CD4-positive, CD25-positive, alpha-beta regulatory T cell (primary cell): Measurements from ENCODE around the gene DPEP3. TPM values are rescaled to one million over a fixed set of nuclear protein-coding genes. Genes with fewer than 3 reads are reported as not detected.

ENCODE experiments used
- ATAC-seq, 2 donors: fragments of 150-1000 bp; cut with Tn5 transposase; one replicate each; pipeline ENCODE4 v1.10.0; 2021; ENCODE audit warnings: low read depth in 2 of 2, moderate number of reproducible peaks in 2 of 2, moderate library complexity in 1 of 2
- DNase-seq, 3 donors: peaks; one replicate each; pipeline versions ENCODE4 v3.0.0 to v3.0.0-alpha.2; 2012 to 2022; ENCODE audit warnings: mixed read lengths in 1 of 3
- H3K27ac ChIP-seq: one replicate; pipeline ENCODE4 v1.7.0; 2013; ENCODE audit warnings: mild to moderate bottlenecking, low read length; ENCODE audit not compliant: insufficient read depth, poor library complexity, severe bottlenecking
- H3K27me3 ChIP-seq: one replicate; pipeline ENCODE4 v1.7.0; 2013; ENCODE audit warnings: low read length; ENCODE audit not compliant: control insufficient read depth, insufficient read depth
- H3K36me3 ChIP-seq: one replicate; pipeline ENCODE4 v1.7.0; 2013; ENCODE audit warnings: mild to moderate bottlenecking, low read length, moderate library complexity; ENCODE audit not compliant: control insufficient read depth, insufficient read depth
- H3K4me1 ChIP-seq: 2 replicates; pipeline ENCODE4 v1.7.0; 2013; ENCODE audit warnings: mild to moderate bottlenecking, low read length; ENCODE audit not compliant: insufficient read depth, control insufficient read depth, poor library complexity, severe bottlenecking
- H3K4me3 ChIP-seq: one replicate; pipeline ENCODE4 v1.7.0; 2013; ENCODE audit warnings: low read depth, mild to moderate bottlenecking, low read length, moderate library complexity
- H3K9me3 ChIP-seq, 2 experiments: 1 replicate in 1 of 2; 2 replicates in 1 of 2; pipeline ENCODE4 v1.7.0; 2013; ENCODE audit warnings: low read length in 2 of 2, mild to moderate bottlenecking in 1 of 2, moderate library complexity in 1 of 2; ENCODE audit not compliant: control insufficient read depth in 2 of 2
- H3K27ac Mint-ChIP-seq, 3 donors: one replicate each; pipeline ENCODE4 v1.8.0; 2020 to 2022; ENCODE audit warnings: mild to moderate bottlenecking in 3 of 3, mixed read lengths in 3 of 3, moderate library complexity in 2 of 3
- H3K27me3 Mint-ChIP-seq: one replicate; pipeline ENCODE4 v1.8.0; 2022; ENCODE audit warnings: mild to moderate bottlenecking, mixed read lengths
- H3K36me3 Mint-ChIP-seq: one replicate; pipeline ENCODE4 v1.8.0; 2020; ENCODE audit warnings: mixed read lengths
- H3K4me1 Mint-ChIP-seq, 4 donors: one replicate each; pipeline ENCODE4 v1.8.0; 2020 to 2022; ENCODE audit warnings: mixed read lengths in 4 of 4, mild to moderate bottlenecking in 1 of 4
- H3K4me3 Mint-ChIP-seq, 4 donors: one replicate each; pipeline ENCODE4 v1.8.0; 2020 to 2022; ENCODE audit warnings: mild to moderate bottlenecking in 4 of 4, mixed read lengths in 4 of 4, moderate library complexity in 3 of 4
- H3K9me3 Mint-ChIP-seq, 7 donors: one replicate each; pipeline ENCODE4 v1.8.0; 2020 to 2022; ENCODE audit warnings: mixed read lengths in 7 of 7, mild to moderate bottlenecking in 3 of 7, moderate library complexity in 2 of 7
- polyA plus RNA-seq, 4 donors: library from polyadenylated mRNA; unstranded; fragments of 300-500 nt; fragmentation: Illumina TruSeq; gene quantifications; one replicate each; pipeline ENCODE4 v1.2.3, GENCODE V29; 2021
- total RNA-seq: library from RNA; stranded (reverse); gene quantifications from one replicate; pipeline ENCODE4 v1.2.3, GENCODE V29; 2022

The DPEP3 gene
- total and polyA plus RNA-seq, 5 donors from 2014 or later, result 0.19 to 0.44 TPM; not detected in 3

DNA sequence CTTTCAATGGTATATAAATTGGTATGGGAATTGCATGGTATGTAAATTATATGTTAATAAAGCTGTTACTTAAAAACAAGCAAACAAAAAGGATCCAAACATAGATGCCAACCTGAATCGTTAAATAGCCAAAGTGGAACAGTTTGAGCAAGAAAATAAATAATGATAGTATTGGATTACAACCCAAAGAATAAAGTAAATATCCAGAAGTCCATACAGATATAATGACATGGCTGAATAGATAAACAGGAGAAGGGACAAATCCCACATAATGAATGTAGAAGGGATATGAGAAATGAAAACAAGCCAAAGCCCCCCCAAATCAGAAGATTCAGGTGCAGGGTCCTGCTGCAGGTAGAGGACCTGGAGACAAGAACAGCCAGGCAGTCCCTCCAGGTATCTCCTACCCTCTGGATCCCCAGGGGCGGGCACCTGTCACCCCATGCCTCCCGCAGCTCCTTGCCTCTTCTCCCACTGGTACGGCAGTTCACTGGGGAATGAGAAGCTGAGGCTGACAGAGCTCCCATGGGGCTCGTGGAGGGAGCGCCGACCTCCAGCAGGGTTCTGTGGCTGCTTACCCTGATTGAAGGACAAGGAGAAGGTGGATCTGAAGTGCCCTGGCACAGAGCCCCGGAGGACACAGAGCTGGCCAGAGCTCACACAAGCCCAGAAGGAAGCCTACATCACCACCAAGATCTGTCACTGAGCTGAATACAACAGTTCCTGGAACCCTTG, 26.5 kb downstream of the DPEP3 start:
- DNase-seq (no peak), ATAC-seq (no peak)
- no peak overlapping the region for H3K4me3 Mint-ChIP-seq
- H3K27ac Mint-ChIP-seq, result peak overlapping the region in 1 of 3 donors; percentile 49
- H3K4me1 ChIP-seq, result no peaks in the 10 kb centered on the region
- no peaks in the 10 kb centered on the region for H3K9me3 ChIP-seq
- H3K27ac ChIP-seq, result no peak overlapping the region
- peaks cover 16% of the 10 kb centered on the region for H3K36me3 Mint-ChIP-seq
- H3K9me3 Mint-ChIP-seq, result no peaks in the 10 kb centered on the region
- H3K27me3 Mint-ChIP-seq, result no peaks in the 10 kb centered on the region
- H3K27me3 ChIP-seq, result no peaks in the 10 kb centered on the region
- H3K4me1 Mint-ChIP-seq, result peaks cover 0 to 3% (median 0%) of the 10 kb centered on the region in 4 donors
- peaks cover 8% of the 10 kb centered on the region for H3K36me3 ChIP-seq
- H3K4me3 ChIP-seq, result no peak overlapping the region

DNA sequence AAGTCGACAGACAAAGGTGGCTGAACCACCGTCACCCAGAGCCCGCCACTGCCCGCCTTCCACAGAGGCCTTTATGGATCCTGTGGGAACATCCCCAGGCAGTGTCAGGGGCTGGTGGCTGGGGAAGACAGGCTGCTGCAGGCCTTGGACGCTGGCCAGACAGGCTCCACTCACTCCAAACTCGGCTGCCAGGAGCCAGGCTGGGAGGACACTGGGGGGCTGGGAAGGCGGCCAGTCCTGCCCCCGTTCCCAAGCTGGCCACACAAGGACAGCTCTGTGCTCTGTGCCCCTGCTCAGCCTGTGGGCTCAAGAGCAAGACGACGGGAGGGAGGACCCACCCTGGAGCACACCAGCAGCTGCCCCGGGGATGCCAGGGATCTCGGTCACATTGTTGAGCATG, 28.8 kb downstream of the DPEP3 start:
- DNase-seq (no peak), ATAC-seq (no peak)
- Mint-ChIP-seq H3K4me3 (no peak overlapping the region), H3K27me3 (no peaks in the 10 kb centered on the region), H3K27ac (peak overlapping the region in 1 of 3 donors; percentile 84), H3K36me3 (peaks cover 9% of the 10 kb centered on the region), H3K4me1 (no peaks in the 10 kb centered on the region), H3K9me3 (no peaks in the 10 kb centered on the region)
- H3K27me3 ChIP-seq, result no peaks in the 10 kb centered on the region
- no peaks in the 10 kb centered on the region for H3K9me3 ChIP-seq
- H3K36me3 ChIP-seq, result peaks cover 8% of the 10 kb centered on the region
- no peaks in the 10 kb centered on the region for H3K4me1 ChIP-seq
- H3K4me3 ChIP-seq, result no peak overlapping the region
- no peak overlapping the region for H3K27ac ChIP-seq

DNA sequence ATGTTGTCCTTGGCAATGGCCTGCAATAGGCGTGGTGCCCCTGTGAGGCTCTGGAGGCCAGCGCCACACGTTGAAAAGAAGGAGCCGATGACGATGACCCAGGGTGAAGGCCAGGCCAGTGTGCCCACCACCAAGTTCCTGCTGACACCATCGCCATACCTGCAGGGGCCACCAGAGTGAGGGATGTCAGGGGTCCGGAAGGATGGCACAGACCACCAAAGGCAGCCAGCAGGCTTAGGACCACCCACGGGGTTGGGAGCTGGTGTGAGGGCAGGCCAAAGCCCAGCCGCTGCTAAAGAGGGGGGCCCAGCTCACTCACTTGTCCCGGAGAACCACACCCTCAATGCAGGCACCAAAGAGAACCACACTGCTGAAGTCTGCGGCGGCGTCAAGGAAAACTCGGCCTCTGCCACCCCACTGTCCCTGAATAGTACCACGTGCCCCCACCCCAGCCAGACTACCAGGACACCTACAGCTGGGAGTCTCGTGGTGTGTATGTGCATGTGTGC, 29.9 kb downstream of the DPEP3 start:
- Mint-ChIP-seq H3K27ac (peak overlapping the region in 1 of 3 donors; percentile 31), H3K4me3 (no peak overlapping the region), H3K27me3 (no peaks in the 10 kb centered on the region), H3K9me3 (no peaks in the 10 kb centered on the region), H3K4me1 (no peaks in the 10 kb centered on the region), H3K36me3 (peaks cover 9% of the 10 kb centered on the region)
- ATAC-seq (no peak), DNase-seq (no peak)
- H3K4me3 ChIP-seq, result no peak overlapping the region
- no peaks in the 10 kb centered on the region for H3K9me3 ChIP-seq
- H3K27me3 ChIP-seq, result no peaks in the 10 kb centered on the region
- no peak overlapping the region for H3K27ac ChIP-seq
- no peaks in the 10 kb centered on the region for H3K4me1 ChIP-seq
- peaks cover 14% of the 10 kb centered on the region for H3K36me3 ChIP-seq

DNA sequence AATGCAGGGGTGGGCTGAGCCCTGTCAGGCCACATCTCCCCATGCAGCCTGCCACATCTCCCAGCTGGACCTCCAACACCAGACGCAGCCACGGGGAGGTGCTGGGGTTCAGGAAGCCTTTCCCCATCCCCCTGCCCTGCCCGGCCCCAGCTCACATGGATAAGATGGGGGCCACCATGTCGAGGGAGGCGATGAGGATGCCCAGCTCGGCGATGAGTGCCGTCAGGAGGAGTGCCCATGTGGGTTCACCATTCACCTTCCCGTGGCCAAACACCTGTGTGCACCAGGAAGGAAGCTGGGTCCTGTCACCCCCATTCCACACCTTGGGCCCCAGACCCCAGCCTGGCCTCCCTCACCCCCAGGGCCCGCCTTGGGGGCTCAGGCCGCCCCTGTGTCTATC, 30.7 kb downstream of the DPEP3 start:
- Histone ChIP-seq H3K36me3 (peaks cover 14% of the 10 kb centered on the region), H3K4me3 (no peak overlapping the region), H3K27ac (no peak overlapping the region), H3K9me3 (no peaks in the 10 kb centered on the region), H3K4me1 (no peaks in the 10 kb centered on the region), H3K27me3 (no peaks in the 10 kb centered on the region)
- DNase-seq (no peak), ATAC-seq (no peak)
- no peak overlapping the region for H3K27ac Mint-ChIP-seq
- H3K4me1 Mint-ChIP-seq, result no peaks in the 10 kb centered on the region
- peaks cover 9% of the 10 kb centered on the region for H3K36me3 Mint-ChIP-seq
- no peak overlapping the region for H3K4me3 Mint-ChIP-seq
- no peaks in the 10 kb centered on the region for H3K9me3 Mint-ChIP-seq
- H3K27me3 Mint-ChIP-seq, result no peaks in the 10 kb centered on the region

DNA sequence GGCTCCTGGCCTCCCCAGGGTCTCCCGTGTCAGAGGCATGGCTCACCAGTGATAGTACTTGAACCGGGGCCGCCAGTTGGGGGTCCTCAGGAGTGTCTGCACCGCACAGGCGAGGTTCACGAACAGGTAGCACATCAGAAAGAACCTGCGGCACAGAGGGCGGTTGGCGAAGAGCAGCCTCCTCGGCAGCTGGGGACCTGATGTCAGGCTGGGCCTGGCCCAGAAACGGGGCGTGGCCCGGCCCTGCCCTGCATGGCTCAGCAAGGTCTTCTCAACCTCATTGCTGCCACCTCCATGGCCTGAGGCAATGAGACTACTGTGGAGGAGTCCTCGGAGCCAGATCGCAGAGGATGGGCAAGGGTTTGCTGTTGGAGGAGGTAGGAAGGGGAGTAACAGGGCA, 32.3 kb downstream of the DPEP3 start:
- Histone ChIP-seq H3K4me1 (no peaks in the 10 kb centered on the region), H3K4me3 (no peak overlapping the region), H3K9me3 (no peaks in the 10 kb centered on the region), H3K36me3 (peaks cover 12% of the 10 kb centered on the region), H3K27me3 (no peaks in the 10 kb centered on the region), H3K27ac (no peak overlapping the region)
- no peak overlapping the region for H3K4me3 Mint-ChIP-seq
- H3K36me3 Mint-ChIP-seq, result peaks cover 5% of the 10 kb centered on the region
- no peaks in the 10 kb centered on the region for H3K4me1 Mint-ChIP-seq
- DNase-seq (no peak), ATAC-seq (no peak)
- no peaks in the 10 kb centered on the region for H3K27me3 Mint-ChIP-seq
- no peaks in the 10 kb centered on the region for H3K9me3 Mint-ChIP-seq
- peak overlapping the region in 1 of 3 donors; percentile 52 for H3K27ac Mint-ChIP-seq

DNA sequence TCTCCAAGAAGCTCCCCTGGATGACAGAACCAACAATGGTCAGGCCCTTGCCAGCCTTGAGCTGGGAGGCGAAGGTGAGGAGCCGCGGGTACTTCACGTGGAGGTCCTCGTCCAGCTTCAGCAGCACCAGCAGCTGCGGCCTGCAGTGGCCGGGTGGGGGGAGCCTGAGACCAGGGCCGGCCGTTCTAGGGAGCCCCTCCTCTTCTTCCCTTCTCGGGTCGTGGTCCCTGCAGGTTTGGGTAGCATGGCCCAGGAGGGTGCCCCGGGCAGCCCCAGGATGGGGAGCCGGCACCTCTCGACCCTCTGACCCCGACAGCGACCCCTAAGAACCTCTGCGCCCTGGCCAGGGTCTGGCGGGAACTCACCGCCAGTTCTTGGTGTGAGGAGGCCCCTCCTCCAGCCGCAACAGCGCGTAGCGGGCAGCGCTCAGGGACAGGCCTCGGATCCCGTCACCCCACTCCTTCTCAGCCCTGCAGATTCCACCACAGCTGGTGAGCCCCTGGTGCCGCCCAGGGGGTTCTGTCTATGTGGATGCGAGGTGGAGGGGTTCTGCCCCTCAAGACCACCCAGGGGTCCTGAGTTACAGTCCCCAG, 33.2 kb downstream of the DPEP3 start:
- Mint-ChIP-seq H3K4me1 (peaks cover 0 to 4% (median 1%) of the 10 kb centered on the region in 4 donors), H3K36me3 (peaks cover 6% of the 10 kb centered on the region)
- H3K36me3 ChIP-seq, result peaks cover 12% of the 10 kb centered on the region

DNA sequence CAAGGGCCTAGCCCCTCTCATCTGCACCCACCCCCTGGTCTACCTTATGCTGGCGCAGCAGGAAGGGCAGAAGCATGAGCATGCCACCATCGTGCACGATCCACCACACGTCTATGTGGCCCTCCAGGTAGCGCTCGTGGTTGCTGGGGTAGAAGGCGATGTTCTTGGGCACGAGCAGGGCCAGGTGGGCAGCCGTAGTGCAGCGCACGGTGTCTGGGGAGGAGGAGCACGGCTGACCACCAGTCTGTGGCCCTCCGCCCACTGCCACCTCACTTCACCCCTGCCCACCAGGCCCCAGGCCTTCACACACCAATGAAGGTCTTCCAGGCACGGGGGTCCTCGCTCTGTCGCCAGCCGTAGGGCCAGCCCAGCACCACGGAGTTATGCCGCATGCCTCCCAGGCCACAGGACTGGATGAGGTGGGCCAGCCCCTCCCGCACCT, 34.1 kb downstream of the DPEP3 start:
- no peak overlapping the region for H3K27ac ChIP-seq
- no peaks in the 10 kb centered on the region for H3K9me3 ChIP-seq
- Mint-ChIP-seq H3K4me3 (no peak overlapping the region), H3K27me3 (no peaks in the 10 kb centered on the region), H3K4me1 (peaks cover 0 to 10% (median 3%) of the 10 kb centered on the region in 4 donors), H3K27ac (peak overlapping the region in 1 of 3 donors; percentile 52), H3K36me3 (peaks cover 3% of the 10 kb centered on the region), H3K9me3 (no peaks in the 10 kb centered on the region)
- H3K36me3 ChIP-seq, result peaks cover 8% of the 10 kb centered on the region
- ATAC-seq, result no peak
- DNase-seq, result no peak
- H3K4me1 ChIP-seq, result peaks cover 5% of the 10 kb centered on the region
- H3K4me3 ChIP-seq, result no peak overlapping the region
- H3K27me3 ChIP-seq, result no peaks in the 10 kb centered on the region

More for the DNA sequence above, 33.2 kb downstream of the DPEP3 start:
- H3K4me3 Mint-ChIP-seq, result no peak overlapping the region
- H3K27ac ChIP-seq, result no peak overlapping the region
- H3K27ac Mint-ChIP-seq, result no peak overlapping the region
- no peaks in the 10 kb centered on the region for H3K9me3 Mint-ChIP-seq
- no peak overlapping the region for H3K4me3 ChIP-seq
- no peak for DNase-seq
- no peaks in the 10 kb centered on the region for H3K4me1 ChIP-seq
- no peaks in the 10 kb centered on the region for H3K27me3 Mint-ChIP-seq
- no peak for ATAC-seq
- no peaks in the 10 kb centered on the region for H3K27me3 ChIP-seq
- no peaks in the 10 kb centered on the region for H3K9me3 ChIP-seq
